HepG2 (cell line): Measurements from ENCODE around the gene HINFP. TPM values are rescaled to one million over a fixed set of nuclear protein-coding genes. Genes with fewer than 3 reads are reported as not detected.

Source experiments
- FOXO1 ChIP-seq: sonication (generic); formaldehyde crosslinking; IDR thresholded peaks from 2 replicates; pipeline ENCODE4 v1.4.0; 2020; ENCODE audit warnings: missing genetic modification reagents
- HNF4G ChIP-seq, 2 experiments: sonication (generic) in 1 of 2; formaldehyde crosslinking in 1 of 2; IDR thresholded peaks; 2 replicates each; pipeline versions ENCODE4 v1.4.0 to v1.6.1; 2011 to 2020; ENCODE audit warnings: borderline replicate concordance in 2 of 2, low read depth in 2 of 2, mild to moderate bottlenecking in 2 of 2, low read length in 1 of 2, missing genetic modification reagents in 1 of 2, moderate library complexity in 1 of 2
- HOMEZ ChIP-seq: IDR thresholded peaks from 2 replicates; pipeline ENCODE4 v1.6.1; 2016; ENCODE audit warnings: low read depth
- HOXA7 ChIP-seq: sonication (generic); formaldehyde crosslinking; IDR thresholded peaks from 2 replicates; pipeline ENCODE4 v1.8.1; 2022; ENCODE audit warnings: mild to moderate bottlenecking, missing genetic modification reagents, moderate library complexity
- JUNB ChIP-seq: sonication (generic); formaldehyde crosslinking; IDR thresholded peaks from 2 replicates; pipeline ENCODE4 v1.8.0; 2022; ENCODE audit warnings: missing genetic modification reagents, mild to moderate bottlenecking, borderline replicate concordance
- MYC ChIP-seq: sonication (generic); formaldehyde crosslinking; IDR thresholded peaks from 2 replicates; pipeline ENCODE4 v1.9.0; 2021; ENCODE audit warnings: missing genetic modification reagents, borderline replicate concordance
- PRDM10 ChIP-seq: sonication (generic); formaldehyde crosslinking; IDR thresholded peaks from 2 replicates; pipeline ENCODE4 v1.4.0; 2020; ENCODE audit warnings: low read depth, missing genetic modification reagents
- STAT5B ChIP-seq: sonication (generic); formaldehyde crosslinking; IDR thresholded peaks from 2 replicates; pipeline ENCODE4 v1.4.0; 2020; ENCODE audit warnings: missing genetic modification reagents
- STAT6 ChIP-seq: sonication (generic); formaldehyde crosslinking; IDR thresholded peaks from 2 replicates; pipeline ENCODE4 v1.4.0; 2020; ENCODE audit warnings: missing genetic modification reagents, mild to moderate bottlenecking, borderline replicate concordance
- THAP9 ChIP-seq: sonication (generic); formaldehyde crosslinking; IDR thresholded peaks from 2 replicates; pipeline ENCODE4; 2020; ENCODE audit warnings: missing genetic modification reagents, mild to moderate bottlenecking, borderline replicate concordance
- XBP1 ChIP-seq: sonication (generic); formaldehyde crosslinking; IDR thresholded peaks from 2 replicates; pipeline ENCODE4 v1.5.0; 2020; ENCODE audit warnings: missing genetic modification reagents
- ZMAT5 ChIP-seq: sonication (generic); formaldehyde crosslinking; IDR thresholded peaks from 2 replicates; pipeline ENCODE4 v1.5.0; 2020; ENCODE audit warnings: mild to moderate bottlenecking, low read depth, missing genetic modification reagents, borderline replicate concordance
- ZNF24 ChIP-seq: fragments of 450-650 bp; IDR thresholded peaks from 2 replicates; pipeline ENCODE4 v1.6.1; 2017; ENCODE audit warnings: antibody characterized with exemption, mild to moderate bottlenecking
- ZNF616 ChIP-seq: sonication (generic); formaldehyde crosslinking; IDR thresholded peaks from 2 replicates; pipeline ENCODE4 v1.5.0; 2020; ENCODE audit warnings: low read depth, mild to moderate bottlenecking, missing genetic modification reagents
- ZNF776 ChIP-seq: sonication (generic); formaldehyde crosslinking; IDR thresholded peaks from 2 replicates; pipeline ENCODE4 v1.4.0; 2020; ENCODE audit warnings: mild to moderate bottlenecking, missing genetic modification reagents
- polyA plus RNA-seq, 8 experiments: library from polyadenylated mRNA; depleted of rRNA in 3 of 8; stranded (reverse) in 7 of 8; unstranded in 1 of 8; fragments of >200 nt; fragmentation: Illumina TruSeq in 4 of 8; extraction: Trizol in 4 of 8; gene quantifications; 2 replicates each; pipeline versions ENCODE4 v1.2.1 to v1.2.3, GENCODE V29; 2011 to 2016; ENCODE audit warnings: low read depth in 4 of 8, missing spikeins in 1 of 8, mixed read lengths in 1 of 8; ENCODE audit not compliant: insufficient read depth in 1 of 8
- total RNA-seq, 5 experiments: library from RNA; depleted of rRNA; stranded (reverse); fragments of >200 nt; fragmentation: Illumina TruSeq; extraction: Trizol; gene quantifications; 2 replicates each; pipeline ENCODE4 v1.2.3, GENCODE V29; 2016; ENCODE audit warnings: low read depth in 1 of 5

The HINFP gene
- total and polyA plus RNA-seq, 2 of the 13 experiments (the other 11 are each of a cell fraction or from before 2014, with no cell fraction given): 15.1 to 21.4 TPM

GRCh38 chr11:119095066-119095880, 26.1 kb upstream of the HINFP start (continued):
- peak; percentile 47; the same call in 1 of the 2 replicates for TF ChIP-seq PRDM10 (CRISPR knock-in tag)
- no peak for TF ChIP-seq ZMAT5 (CRISPR knock-in tag)
- TF ChIP-seq XBP1 (CRISPR knock-in tag): 0 out of 2 replicates have a peak, but pooled peaks have one; percentile 55
- peak; percentile 61; the same call in 1 of the 2 replicates for TF ChIP-seq STAT5B (CRISPR knock-in tag)
- no peak for TF ChIP-seq ZNF616 (CRISPR knock-in tag)
- TF ChIP-seq HOXA7 (CRISPR knock-in tag): 0 out of 2 replicates have a peak, but pooled peaks have one; percentile 41
- no peak for TF ChIP-seq ZNF24
- TF ChIP-seq MYC (CRISPR knock-in tag): peak; percentile 89
- no peak; the same call in 1 of the 2 replicates for TF ChIP-seq FOXO1 (CRISPR knock-in tag)
- no peak for TF ChIP-seq HNF4G (IDR thresholded peaks at IDR 0.05; ENCODE audit: borderline replicate concordance, low read depth, low read length)
- no peak for TF ChIP-seq HNF4G (CRISPR knock-in tag; IDR thresholded peaks at IDR 0.05; ENCODE audit: borderline replicate concordance, low read depth)
- peak; percentile 79 for TF ChIP-seq JUNB
- peak; percentile 65 for TF ChIP-seq HOMEZ (CRISPR knock-in tag)
- TF ChIP-seq ZNF776 (CRISPR knock-in tag): peak; percentile 91
- peak; percentile 87; the same call in 1 of the 2 replicates for TF ChIP-seq THAP9
- TF ChIP-seq STAT6: peak; percentile 74; the same call in 1 of the 2 replicates
